HG03342 (cell line): ENCODE results near the gene DOCK1.

Experiments
- ATAC-seq: cut with Tn5 transposase; IDR thresholded peaks from one replicate; pipeline ENCODE4 v1.9.1; 2021; ENCODE audit warnings: mild to moderate bottlenecking, moderate library complexity; ENCODE audit not compliant: unreplicated experiment

DOCK1 gene

GRCh38 chr10:127071126-127071525, 165.9 kb downstream of the DOCK1 start:
- ATAC-seq = no peak

- ATAC-seq = no peak
Measured at GRCh38 chr10:127073666-127074065, 168.4 kb downstream of the DOCK1 start.

- no peak for ATAC-seq
Measured at GRCh38 chr10:127079392-127079791, 174.2 kb downstream of the DOCK1 start.

- ATAC-seq = no peak
Measured at GRCh38 chr10:127080317-127080716, 175.1 kb downstream of the DOCK1 start.

GRCh38 chr10:127081851-127082345, 176.7 kb downstream of the DOCK1 start:
- ATAC-seq = no peak

- no peak for ATAC-seq
Measured at GRCh38 chr10:127082651-127083050, 177.4 kb downstream of the DOCK1 start.

- no peak for ATAC-seq
Measured at GRCh38 chr10:127085957-127086356, 180.7 kb downstream of the DOCK1 start.

- no peak for ATAC-seq
Measured at GRCh38 chr10:127088908-127089307, 183.7 kb downstream of the DOCK1 start.

- no peak for ATAC-seq
Measured at GRCh38 chr10:127089446-127089845, 184.2 kb downstream of the DOCK1 start.

- no peak for ATAC-seq
Measured at GRCh38 chr10:127090138-127090537, 184.9 kb downstream of the DOCK1 start.

GRCh38 chr10:127091354-127091753, 186.1 kb downstream of the DOCK1 start:
- no peak for ATAC-seq

- ATAC-seq = no peak
Measured at GRCh38 chr10:127092916-127093315, 187.7 kb downstream of the DOCK1 start.

GRCh38 chr10:127094984-127095383, 189.8 kb downstream of the DOCK1 start:
- ATAC-seq = no peak

- no peak for ATAC-seq
Measured at GRCh38 chr10:127100983-127101615, 195.9 kb downstream of the DOCK1 start.

- ATAC-seq = no peak
Measured at GRCh38 chr10:127102176-127102575, 196.9 kb downstream of the DOCK1 start.

- no peak for ATAC-seq
Measured at GRCh38 chr10:127115100-127115499, 209.9 kb downstream of the DOCK1 start.

- ATAC-seq = no peak
Measured at GRCh38 chr10:127117125-127117524, 211.9 kb downstream of the DOCK1 start.

- no peak for ATAC-seq
Measured at GRCh38 chr10:127118034-127118433, 212.8 kb downstream of the DOCK1 start.

GRCh38 chr10:127119936-127120335, 214.7 kb downstream of the DOCK1 start:
- no peak for ATAC-seq

- no peak for ATAC-seq
Measured at GRCh38 chr10:127122831-127123230, 217.6 kb downstream of the DOCK1 start.

- ATAC-seq = no peak
Measured at GRCh38 chr10:127123626-127124025, 218.4 kb downstream of the DOCK1 start.

- no peak for ATAC-seq
Measured at GRCh38 chr10:127125331-127125730, 220.1 kb downstream of the DOCK1 start.

- no peak for ATAC-seq
Measured at GRCh38 chr10:127127822-127128221, 222.6 kb downstream of the DOCK1 start.
